SK-N-SH treated with all-trans-retinoic acid at 6 μM for 48 hours (cell line): ENCODE measurements around the gene OR56A1.

Experiments used
- ATAC-seq: fragments of 200-7000 bp; cut with Tn5 transposase; 3 replicates; pipeline ENCODE4 v1.9.1; 2020; ENCODE audit warnings: mild to moderate bottlenecking, moderate library complexity
- ISL1 ChIP-seq: fragments of 250-450 bp; sonication (Bioruptor Pico); IDR thresholded peaks from 2 replicates; pipeline ENCODE4 v2.1.2; 2022; ENCODE audit warnings: mild to moderate bottlenecking, moderate library complexity
- PATZ1 ChIP-seq: fragments of 250-450 bp; sonication (Bioruptor Pico); IDR thresholded peaks from 2 replicates; pipeline ENCODE4 v1.8.0; 2020; ENCODE audit warnings: mild to moderate bottlenecking, moderate library complexity, borderline replicate concordance
- RARB ChIP-seq: fragments of 250-450 bp; sonication (Bioruptor Pico); IDR thresholded peaks from 2 replicates; pipeline ENCODE4 v1.8.0; 2021; ENCODE audit warnings: mild to moderate bottlenecking, moderate library complexity
- SNAI2 ChIP-seq: fragments of 250-450 bp; sonication (Bioruptor Pico); IDR thresholded peaks from 2 replicates; pipeline ENCODE4 v1.5.0; 2020; ENCODE audit warnings: mild to moderate bottlenecking, moderate library complexity
- TCF4 ChIP-seq: fragments of 250-450 bp; sonication (Bioruptor Pico); IDR thresholded peaks from 2 replicates; pipeline ENCODE4 v1.8.0; 2021; ENCODE audit warnings: mild to moderate bottlenecking, moderate library complexity, borderline replicate concordance
- TOX ChIP-seq: fragments of 250-450 bp; sonication (Bioruptor Pico); IDR thresholded peaks from 2 replicates; pipeline ENCODE4 v1.8.0; 2021; ENCODE audit warnings: mild to moderate bottlenecking, moderate library complexity, borderline replicate concordance
- ZC3H10 ChIP-seq: fragments of 250-450 bp; sonication (Bioruptor Pico); IDR thresholded peaks from 2 replicates; pipeline ENCODE4 v1.5.1; 2021; ENCODE audit warnings: mild to moderate bottlenecking, moderate library complexity
- ZFP3 ChIP-seq: fragments of 250-450 bp; sonication (Bioruptor Pico); IDR thresholded peaks from 2 replicates; pipeline ENCODE4 v1.5.0; 2020; ENCODE audit warnings: mild to moderate bottlenecking, moderate library complexity
- ZNF70 ChIP-seq: fragments of 450-650 bp; formaldehyde crosslinking; IDR thresholded peaks from 2 replicates; pipeline ENCODE4 v1.5.0; 2020; ENCODE audit warnings: mild to moderate bottlenecking, moderate library complexity
- ZNF8 ChIP-seq: fragments of 450-650 bp; formaldehyde crosslinking; IDR thresholded peaks from 2 replicates; pipeline ENCODE4 v1.5.0; 2020; ENCODE audit warnings: mild to moderate bottlenecking, moderate library complexity
- TF ChIP-seq, protein P1 (sequence below): fragments of 250-450 bp; sonication (Bioruptor Pico); IDR thresholded peaks from 2 replicates; pipeline ENCODE4 v1.8.0; 2021; ENCODE audit warnings: low read depth, mild to moderate bottlenecking, moderate library complexity, borderline replicate concordance

OR56A1 gene

GRCh38 chr11:5973530-5973929 is 57.0 kb downstream of the OR56A1 start:
- TF ChIP-seq ZNF70 (CRISPR knock-in tag) (no peak), SNAI2 (CRISPR knock-in tag) (no peak), TOX (no peak), ISL1 (CRISPR knock-in tag) (no peak), ZC3H10 (CRISPR knock-in tag) (no peak), RARB (CRISPR knock-in tag) (no peak), PATZ1 (CRISPR knock-in tag) (no peak), TCF4 (CRISPR knock-in tag) (no peak), ZNF8 (CRISPR knock-in tag) (no peak), ZFP3 (CRISPR knock-in tag) (no peak)
- TF ChIP-seq, protein P1, sequence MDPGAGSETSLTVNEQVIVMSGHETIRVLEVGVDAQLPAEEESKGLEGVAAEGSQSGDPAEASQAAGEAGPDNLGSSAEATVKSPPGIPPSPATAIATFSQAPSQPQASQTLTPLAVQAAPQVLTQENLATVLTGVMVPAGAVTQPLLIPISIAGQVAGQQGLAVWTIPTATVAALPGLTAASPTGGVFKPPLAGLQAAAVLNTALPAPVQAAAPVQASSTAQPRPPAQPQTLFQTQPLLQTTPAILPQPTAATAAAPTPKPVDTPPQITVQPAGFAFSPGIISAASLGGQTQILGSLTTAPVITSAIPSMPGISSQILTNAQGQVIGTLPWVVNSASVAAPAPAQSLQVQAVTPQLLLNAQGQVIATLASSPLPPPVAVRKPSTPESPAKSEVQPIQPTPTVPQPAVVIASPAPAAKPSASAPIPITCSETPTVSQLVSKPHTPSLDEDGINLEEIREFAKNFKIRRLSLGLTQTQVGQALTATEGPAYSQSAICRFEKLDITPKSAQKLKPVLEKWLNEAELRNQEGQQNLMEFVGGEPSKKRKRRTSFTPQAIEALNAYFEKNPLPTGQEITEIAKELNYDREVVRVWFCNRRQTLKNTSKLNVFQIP (CRISPR knock-in tag), result no peak
- no peak for ATAC-seq
